Activated naive CD4-positive, alpha-beta T cell treated with anti-CD3 and anti-CD28 coated beads, Interleukin-2, amount 50 U/mL, for 16 hours (primary cell): ENCODE measurements around the gene TAS2R38.
"Not testable (repeated sequence)": the region's sequence is repeated elsewhere in the genome, so short reads cannot be mapped to it uniquely, and the experiment has no call there.

Source experiments
- DNase-seq: peaks from one replicate; pipeline ENCODE4 v3.0.0-alpha.2; 2020

Gene TAS2R38

DNA sequence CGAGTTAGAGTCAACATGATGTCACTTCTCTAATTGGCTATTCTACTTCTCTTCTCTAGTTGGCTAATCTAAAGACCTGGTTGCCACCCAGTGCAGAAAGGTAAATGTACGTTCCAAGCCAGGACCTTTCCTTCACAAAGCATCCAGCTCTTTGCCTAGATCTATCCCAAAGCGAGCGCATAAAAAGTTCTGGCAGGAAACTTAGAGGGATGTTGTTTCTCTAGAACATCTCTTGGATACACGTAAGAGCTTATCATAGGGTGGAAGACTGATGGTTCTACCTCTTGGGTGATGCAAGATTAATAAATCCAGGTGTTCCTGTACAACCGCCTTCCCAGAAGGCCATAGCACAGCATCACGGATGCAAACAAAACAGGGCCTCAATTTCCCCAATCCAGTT is at the start of gene TAS2R38:
TAS2R38 (minus strand) TSS at position 101 of the 400 bp plus-strand sequence; CDS start at position 17, 84 bp downstream.
- no peak for DNase-seq

DNA sequence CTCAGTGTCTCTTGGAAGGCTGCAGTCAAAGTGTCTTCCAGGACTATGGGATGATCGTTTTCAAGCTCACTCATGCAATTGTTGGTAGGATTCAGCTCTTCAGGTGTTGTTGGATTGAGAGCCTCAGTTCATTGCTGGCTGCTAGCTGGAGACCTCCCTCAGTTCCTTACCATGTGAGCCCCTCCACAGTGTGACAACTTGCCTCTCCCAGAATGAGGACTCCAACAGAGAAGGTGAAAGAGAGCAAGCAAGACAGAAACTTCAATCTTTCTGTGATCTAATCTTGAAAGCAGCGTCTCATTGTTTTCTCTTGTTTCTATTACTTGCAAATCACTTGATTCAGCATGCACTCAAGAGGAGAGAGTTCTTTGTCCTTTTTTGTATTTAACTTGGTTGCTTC is 44.6 kb upstream of the TAS2R38 start:
- DNase-seq, result no peak

DNA sequence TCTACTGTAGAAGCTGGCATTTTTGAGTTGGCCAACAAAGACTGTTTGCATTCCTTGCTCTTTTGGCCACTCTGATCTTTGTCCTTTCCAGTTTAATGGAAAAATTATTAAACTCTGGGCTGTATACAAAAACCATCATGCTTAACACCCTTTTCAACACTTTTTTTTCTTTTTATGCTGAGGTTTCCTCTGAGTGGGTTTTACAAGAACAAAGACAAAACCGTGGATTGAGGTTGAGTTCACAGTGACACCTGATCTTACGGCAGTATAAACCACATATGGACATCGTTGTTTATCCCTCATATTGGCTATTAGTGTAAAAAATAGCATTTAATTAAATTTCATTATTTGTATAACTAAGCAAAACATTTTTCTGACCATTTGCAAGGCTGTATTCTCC is 43.9 kb upstream of the TAS2R38 start:
- no peak for DNase-seq

DNA sequence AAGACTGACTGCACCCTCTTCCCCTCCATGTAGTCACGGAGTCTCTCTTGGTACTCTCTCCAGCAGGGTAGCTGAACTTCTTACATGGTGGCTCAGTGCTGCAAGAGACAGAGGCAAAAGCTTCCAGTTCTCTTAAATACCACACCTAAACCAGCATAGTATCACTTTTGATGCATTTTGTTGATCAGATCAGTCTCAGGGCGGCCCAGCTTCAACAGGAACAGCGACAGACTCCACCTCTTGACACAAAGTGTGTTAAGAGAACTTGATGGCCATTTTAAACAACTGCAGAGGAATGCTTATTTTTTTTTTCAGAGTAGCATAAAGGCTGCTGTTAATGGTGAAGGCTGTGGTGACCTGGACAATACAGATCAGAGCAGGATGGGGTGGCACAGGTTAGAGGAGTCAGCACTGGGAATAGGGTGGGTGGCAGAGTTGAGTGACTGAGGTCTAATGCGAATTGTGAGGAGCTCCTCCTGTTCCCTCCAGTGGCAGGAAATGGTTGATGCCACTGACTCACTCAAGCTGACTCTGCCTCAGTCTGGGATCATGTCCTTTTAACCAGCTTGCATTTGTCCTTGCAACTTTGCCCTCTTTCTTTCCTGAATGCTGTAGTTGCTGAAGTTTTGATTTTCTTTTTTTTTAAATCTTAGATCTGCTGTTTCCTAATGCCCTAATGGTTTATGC is 39.4 kb upstream of the TAS2R38 start:
- DNase-seq, result no peak

DNA sequence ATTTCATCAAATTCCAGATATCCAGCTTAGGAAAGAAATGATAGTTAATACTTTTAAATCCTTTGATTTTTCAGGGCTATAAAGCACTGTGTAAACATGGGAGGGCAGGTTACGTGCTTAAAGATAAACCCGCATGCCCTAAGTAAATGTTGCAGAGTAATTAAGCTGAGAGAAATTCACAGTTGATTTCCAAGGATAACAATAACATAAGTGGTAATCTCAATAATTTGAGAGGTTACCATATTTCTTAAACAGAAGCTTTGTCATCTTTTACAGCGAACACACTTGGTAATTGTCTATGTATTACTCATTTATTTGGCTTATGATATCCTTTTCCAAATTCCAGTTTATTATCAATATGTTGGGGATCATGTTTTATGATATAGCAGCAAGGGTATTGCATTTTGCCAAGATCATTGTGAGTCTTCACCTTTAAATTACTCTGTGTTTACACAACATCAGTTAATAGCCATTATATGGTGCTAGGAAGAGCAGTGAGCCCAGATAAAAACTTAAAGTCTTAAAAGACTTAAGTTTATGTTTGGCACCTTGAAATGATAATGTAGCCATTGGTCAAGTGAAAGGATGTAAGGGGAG is 37.5 kb upstream of the TAS2R38 start:
- no peak for DNase-seq

DNA sequence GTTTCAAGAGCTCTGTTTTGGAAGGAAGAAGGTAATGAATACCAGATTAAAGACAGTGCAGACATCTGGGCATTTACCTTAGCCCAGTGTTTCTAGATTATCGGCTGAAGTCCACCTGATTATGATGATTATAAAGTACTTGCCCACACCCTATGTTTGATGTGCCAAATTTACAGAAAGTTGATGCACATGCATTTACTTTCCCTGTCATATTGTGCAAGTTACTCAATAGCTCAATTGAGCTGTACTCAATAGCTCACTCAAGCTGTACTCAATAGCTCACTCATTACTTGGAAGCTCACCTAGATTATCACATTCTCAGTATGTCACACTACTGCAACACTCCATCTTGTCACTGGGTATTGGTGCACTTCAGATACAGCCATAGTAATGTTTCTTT is 35.6 kb upstream of the TAS2R38 start:
- DNase-seq, result no peak

DNA sequence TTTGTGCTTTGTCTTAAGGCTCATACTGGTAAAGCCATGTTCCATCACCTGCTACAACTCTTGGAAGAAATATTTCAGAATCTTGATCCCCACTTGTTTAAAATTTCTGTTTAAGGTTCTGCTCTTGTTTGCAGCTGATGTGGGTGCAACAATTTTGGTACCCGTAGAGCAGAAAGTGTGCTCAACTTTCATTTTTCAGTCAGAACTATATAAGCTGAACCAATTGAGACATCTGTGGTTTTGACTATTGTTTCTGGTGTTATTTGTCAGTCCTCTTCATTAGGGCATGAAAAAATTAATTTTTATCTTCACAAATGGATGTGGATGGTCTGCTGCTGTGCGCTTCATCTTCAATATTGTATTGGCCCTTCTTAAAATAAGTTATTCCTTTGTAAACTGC is 33.0 kb upstream of the TAS2R38 start:
- DNase-seq, result no peak

DNA sequence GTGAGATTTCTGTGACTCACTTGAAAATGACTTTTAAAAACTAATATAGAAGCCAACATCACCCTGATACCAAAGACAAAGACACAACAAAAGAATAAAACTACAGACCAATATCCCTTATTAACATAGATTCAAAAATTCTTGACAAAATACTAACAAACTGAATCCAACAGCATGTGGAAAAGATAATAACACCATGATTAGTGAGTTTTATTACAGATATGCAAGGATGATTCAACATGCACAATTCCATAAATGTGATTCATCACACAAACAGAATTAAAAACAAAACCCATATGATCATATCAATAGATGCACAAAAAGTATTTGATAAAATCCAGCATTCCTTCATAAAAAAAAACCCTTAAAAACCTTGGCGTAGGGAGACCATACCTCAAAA is 28.6 kb upstream of the TAS2R38 start:
- DNase-seq, result no peak

DNA sequence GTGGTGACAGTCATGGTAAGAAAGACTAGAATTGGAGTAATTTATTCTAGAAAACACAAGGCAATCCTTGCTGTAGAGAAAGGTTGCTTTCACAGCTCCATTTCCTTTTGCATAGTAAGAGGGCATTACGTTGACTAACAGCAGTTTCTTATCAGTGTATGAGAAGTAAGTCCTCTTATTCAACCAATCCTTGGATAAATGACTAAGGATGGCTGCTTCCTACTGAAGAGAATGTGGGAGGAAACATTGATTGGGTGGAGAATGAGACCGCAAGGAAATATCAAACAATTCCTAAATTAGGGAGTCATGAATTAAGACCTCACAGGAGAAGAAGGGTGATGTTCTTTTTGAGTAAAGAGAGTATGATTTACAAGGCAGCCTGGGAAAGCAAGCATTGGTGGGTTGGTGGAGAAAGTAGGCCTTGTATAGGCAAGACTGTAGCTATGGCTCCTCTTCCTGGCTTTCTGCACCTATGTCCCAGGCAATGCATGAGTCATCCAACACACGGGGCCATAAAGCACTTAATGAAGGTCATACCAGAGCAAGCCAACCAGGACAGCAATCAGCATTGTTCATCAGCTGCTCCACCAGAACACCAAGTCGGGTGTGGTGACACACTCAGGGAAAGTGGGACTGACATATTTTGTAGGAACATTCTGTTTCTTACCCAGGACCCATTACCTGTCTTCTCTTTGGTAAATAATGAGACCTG is 27.7 kb upstream of the TAS2R38 start:
- no peak for DNase-seq

DNA sequence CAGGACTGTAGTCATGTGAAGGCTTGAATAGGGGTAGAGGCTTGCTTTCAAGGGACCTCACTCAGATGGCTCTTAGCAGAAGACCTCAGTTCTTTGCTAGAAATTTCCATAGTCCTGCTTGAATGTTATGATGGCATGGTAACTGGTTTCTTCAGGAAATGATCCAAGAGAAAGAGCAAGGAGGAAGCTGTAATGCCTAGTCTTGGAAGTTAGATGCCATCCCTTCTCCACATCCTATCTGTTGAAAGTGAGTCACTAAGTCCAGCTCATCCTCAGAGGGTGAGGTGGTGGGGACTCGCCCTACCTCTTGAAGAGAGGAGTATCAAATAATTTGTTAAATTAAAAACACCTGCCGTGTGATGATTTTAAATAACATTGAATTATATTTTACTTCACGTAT is 26.7 kb upstream of the TAS2R38 start:
- no peak for DNase-seq

DNA sequence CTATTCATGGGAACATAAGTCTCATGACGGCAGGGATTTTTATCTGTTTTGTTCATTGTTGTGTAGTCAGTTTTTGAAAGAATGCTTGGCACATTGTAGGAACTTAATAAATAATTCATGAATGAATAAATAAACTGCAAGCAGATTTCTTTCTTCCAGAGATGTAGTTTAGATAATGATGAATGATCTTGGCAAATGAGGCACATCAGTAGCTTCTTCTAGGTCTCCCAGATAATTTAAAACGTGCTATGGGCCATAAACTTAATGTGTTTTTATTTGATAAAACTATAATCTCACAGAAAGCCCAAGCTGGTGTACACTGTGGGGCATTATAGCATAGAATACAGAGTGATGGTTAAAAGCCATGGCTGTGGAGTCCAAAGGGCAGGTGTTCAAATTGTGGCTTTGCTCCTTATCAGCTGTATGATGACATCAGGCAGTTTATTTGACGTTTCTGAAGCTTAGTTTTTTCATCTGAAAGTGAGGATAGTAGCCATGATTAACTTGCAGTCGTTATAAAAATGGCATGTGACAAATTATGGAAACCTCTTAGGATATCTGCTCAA is 25.6 kb upstream of the TAS2R38 start:
- no peak for DNase-seq

DNA sequence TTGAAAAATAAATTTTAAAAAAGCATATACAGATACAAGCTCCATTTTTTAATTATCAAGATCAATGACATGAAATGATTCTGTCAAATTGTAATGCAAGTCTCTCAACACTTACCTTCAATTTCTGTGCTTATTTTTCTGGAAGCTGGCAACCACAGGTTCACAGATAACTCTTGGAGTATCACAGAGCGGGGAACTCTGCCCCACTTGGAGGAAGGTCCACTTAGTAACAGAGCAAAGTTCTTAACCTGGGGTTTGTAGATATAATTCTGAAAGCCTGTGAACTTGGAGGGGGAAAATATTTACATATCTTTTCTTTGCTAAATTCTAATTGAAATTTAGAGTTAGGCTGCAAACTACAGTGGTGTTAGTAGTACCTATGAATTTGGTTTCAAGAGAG is 19.8 kb upstream of the TAS2R38 start:
- DNase-seq, result no peak

DNA sequence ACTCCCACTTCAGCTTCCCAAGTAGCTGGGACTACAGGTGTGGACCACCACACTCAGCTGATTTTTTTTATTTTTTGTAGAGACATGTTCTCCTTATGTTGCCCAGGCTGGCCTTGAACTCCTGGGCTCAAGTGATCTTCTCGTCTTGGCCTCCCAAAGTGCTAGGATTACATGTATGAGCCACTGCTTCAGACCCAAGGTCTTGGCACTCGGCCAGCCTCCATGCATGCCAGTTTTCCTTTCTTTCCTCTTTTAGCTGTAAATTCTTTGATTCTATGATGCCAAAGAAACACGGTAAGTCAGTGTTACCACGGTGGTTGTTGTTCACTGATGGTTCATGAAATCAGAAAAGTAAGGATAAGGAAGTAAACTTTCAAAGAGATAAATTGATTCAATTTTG is 19.1 kb upstream of the TAS2R38 start:
- no peak for DNase-seq

DNA sequence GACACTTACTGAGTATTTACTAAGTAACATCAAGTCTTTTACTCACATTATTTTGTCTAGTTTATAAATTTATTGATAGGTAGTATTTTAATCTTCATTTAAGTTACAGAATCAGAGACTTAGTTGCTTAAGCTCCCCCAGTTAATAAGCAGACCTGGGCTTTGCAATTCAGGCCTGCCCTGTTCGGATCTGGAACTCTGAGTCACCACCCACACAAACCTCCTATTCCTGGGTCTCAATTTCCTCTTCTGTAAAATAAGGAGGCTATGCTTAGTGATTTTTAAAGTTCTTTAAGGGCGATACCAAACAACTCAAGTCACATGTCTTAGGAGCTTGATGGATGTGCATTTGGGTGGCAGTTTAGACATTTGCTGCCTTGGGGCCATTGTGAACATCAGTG is 18.6 kb upstream of the TAS2R38 start:
- no peak for DNase-seq

DNA sequence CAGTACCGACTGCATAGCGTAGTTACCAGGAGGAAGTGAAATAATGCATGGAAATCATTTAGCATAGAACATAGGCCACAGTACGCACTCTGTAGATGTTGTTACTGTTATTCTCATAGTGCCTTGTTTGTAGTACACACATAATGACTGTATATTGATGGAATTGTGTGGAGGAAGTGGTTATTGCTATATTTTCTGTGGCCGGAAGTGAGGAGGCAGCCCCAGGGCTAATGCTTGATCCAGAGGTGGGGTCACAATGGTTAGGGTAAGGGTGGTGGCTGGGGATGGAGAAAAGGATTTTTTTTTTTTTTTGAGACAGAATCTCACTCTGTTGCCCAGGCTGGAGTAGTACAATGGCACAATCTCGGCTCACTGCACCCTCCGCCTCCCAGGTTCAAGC is 17.6 kb upstream of the TAS2R38 start:
- no peak for DNase-seq

DNA sequence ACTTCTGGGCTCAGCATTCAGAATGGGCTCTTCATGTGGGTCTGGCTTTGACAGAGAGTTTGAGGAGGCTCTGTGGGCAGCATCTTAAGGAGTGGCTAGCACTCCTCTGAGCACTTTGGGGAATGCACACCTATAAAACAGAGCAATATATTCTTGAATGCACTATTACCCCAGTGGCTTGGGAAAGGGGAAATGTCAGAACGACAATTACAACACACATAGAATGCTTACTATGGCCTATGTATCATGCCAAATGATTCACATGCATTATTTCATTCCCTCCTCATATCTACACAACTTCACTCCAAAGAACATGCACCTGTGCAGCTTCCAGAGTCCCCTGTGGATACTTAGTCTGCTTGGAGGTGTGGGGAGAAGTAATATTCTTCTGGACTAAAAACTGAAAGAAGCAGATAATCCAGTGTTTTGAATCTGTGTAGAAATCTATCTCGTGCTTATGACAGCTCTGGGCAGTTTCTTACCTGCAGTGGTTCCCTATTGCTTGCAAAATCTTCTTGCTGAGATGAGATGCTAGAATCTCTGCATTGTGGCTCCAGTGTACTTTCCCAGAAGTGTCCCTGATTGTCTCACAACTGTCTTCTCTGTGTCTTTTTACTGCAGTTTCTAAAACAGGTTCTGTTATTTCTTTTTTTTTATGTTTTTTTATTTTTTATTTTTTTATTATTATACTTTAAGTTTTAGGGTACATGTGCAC is 16.6 kb upstream of the TAS2R38 start:
- DNase-seq, result no peak

DNA sequence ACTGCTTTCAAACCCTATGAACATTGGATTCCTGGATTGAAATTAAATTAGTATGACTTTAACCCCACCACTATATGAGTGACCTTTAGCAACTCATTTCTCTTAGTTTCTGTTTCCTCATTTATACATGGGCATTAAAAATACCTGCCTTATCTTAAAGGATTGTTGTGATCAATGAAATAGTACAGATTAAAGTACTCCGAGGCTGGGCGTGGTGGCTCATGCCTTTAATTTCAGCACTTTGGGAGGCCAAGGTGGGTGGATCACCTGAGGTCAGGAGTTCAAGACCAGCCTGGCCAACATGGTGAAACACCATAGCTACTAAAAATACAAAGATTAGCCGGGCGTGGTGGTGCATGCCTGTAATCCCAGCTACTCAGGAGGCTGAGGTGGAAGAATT is 14.2 kb upstream of the TAS2R38 start:
- not testable (repeated sequence) for DNase-seq

DNA sequence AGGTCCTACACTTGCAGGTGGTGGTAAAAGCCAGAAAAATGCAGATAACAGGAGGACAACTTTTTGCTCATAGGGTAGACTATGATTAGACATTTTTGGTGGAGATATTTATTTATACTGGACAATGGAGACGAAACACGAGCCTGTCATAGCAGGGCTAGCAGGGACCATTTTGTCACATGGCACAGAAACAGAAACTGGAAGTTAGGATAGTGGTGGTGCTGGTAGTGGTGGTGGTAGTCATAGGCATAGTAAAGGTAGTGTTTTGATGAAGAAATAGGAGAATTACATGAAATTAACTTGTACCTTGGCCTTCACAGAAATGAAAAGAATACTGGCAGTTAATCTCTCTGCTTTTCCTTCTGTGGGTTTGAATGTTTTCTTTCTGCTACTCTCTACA is 13.3 kb upstream of the TAS2R38 start:
- DNase-seq, result no peak

DNA sequence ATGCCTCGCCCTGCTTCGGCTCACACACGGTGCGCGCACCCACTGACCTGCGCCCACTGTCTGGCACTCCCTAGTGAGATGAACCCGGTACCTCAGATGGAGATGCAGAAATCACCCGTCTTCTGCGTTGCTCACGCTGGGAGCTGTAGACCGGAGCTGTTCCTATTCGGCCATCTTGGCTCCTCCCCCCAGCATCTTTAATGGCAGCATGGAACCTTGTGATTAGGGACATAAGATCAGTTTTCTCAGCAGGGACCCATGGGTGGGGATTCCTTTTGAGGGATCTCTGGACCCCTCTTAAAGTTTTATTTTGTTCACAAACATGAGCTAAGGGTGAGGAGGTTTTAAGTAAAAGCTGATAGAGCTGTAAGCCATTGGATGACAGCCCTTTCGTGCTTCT is 12.4 kb upstream of the TAS2R38 start:
- DNase-seq, result not testable (repeated sequence)

DNA sequence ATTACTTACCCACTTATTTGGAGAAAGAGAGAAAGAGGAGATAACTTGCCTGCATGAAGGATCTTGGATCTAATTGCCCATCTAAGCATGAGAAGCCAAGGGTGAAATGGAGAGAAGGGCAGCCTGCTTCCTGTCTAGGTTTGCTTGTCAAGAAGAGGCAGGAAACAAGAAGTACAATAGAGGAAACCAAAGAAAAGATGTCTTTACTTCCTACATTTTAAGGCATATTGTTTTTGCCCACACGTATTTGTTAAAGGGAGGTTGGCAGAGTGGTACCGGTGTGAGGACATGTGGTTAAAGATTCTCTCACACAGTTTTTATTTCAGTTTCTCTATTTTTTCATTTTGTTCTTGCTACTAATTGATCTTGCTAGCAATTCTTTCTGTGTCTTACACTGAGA is 6.0 kb upstream of the TAS2R38 start:
- no peak for DNase-seq

DNA sequence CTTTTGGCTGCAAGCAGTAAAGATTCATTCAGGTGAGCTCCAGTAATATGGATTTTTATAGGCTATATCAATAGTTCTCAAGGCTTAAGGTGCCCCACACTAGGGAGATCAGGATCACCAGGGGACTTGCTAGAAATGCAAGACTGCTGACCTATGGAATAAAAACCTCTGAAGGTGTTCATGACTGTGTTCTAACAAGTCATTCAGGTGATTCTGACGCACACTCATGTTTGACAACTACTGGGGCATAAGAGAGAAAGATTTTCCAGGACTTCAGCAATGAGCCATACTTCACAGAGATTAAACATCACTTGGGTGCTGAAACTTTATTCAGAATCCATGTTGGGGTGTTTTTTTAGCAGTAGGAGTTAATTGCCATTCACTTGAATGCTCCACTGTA is 4.8 kb upstream of the TAS2R38 start:
- no peak for DNase-seq

DNA sequence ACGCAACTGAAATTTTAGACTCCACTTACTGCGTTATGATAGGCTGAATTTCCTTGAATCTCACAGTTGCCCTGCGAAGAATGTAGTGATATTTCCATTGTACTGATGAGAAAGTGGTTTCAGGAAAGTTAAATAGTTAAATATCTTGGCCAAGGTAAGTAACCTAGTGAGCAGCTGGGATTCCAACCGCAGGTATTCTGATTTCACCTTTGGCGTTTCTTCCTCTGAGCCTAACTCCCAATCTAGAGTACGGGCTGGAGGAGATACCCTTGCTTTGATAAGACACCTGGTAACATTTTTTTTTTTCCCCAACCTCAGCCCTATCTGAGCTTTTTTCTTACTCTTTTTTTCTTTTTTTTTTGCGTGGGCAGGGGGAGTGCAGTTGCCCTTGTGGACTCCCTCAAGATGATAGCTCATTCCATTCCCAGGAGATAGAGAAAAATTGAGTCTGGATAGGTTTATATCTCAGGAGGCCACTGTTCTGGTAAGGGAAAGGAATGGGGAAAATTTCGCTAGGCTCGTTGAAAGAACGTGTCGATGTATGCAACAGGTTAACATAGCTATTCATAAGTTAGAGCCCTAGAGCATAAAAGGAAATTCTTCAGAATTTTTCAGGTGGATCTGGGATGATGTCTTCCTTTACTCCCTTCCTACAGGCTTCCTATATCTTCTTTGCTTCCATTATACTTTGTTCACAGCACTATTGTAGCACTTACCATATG is 3.1 kb upstream of the TAS2R38 start:
- DNase-seq, result no peak
